PC-9 (cell line): Measurements from ENCODE around the gene IL16. TPM values are rescaled to one million over a fixed set of nuclear protein-coding genes. Genes with fewer than 3 reads are reported as not detected.

Experiments
- BruUV-seq: library from RNA; stranded (reverse); fragments of 400-500 nt; replicated peaks from 2 replicates; lab custom pipeline; 2021; lab: Mats Ljungman, UMichigan
- CTCF ChIA-PET: fragments of 300-600 bp; sonication (Branson Sonifier 250); formaldehyde crosslinking; loops from one replicate; lab custom pipeline; 2022; ENCODE audit warnings: antibody characterized with exemption; lab: Charles Lee
- POLR2A ChIA-PET: fragments of 300-600 bp; sonication (Branson Sonifier 250); formaldehyde crosslinking; loops from one replicate; lab custom pipeline; 2022; ENCODE audit warnings: antibody characterized with exemption; ENCODE audit not compliant: unreplicated experiment; lab: Charles Lee
- DNase-seq, 2 experiments: peaks; one replicate each; pipeline versions ENCODE4 v3.0.0 to v3.0.0-alpha.2; 2015 to 2022; ENCODE audit warnings: mixed read lengths in 1 of 2
- H2AFZ ChIP-seq: fragments of 200-600 bp; sonication (generic); 2 replicates; pipeline ENCODE4 v1.8.1; 2017; ENCODE audit warnings: antibody characterized with exemption
- H3F3A ChIP-seq: fragments of 200-600 bp; sonication (generic); 2 replicates; pipeline ENCODE4 v1.8.1; 2017; ENCODE audit warnings: antibody characterized with exemption, mild to moderate bottlenecking, low read depth; ENCODE audit not compliant: insufficient read depth
- H3K27ac ChIP-seq: fragments of 200-600 bp; sonication (generic); 2 replicates; pipeline ENCODE4 v1.6.1; 2016; ENCODE audit warnings: mixed run types
- H3K27me3 ChIP-seq: fragments of 200-600 bp; sonication (generic); 2 replicates; pipeline ENCODE4 v1.6.1; 2016; ENCODE audit warnings: low read depth, mixed run types; ENCODE audit not compliant: insufficient read depth
- H3K36me3 ChIP-seq: fragments of 200-600 bp; sonication (generic); 2 replicates; pipeline ENCODE4 v1.6.1; 2016; ENCODE audit warnings: low read depth, mixed run types
- H3K4me1 ChIP-seq: fragments of 200-600 bp; sonication (generic); replicated peaks from 2 replicates; pipeline ENCODE4 v1.6.1; 2016; ENCODE audit warnings: mixed run types; ENCODE audit not compliant: insufficient read depth
- H3K4me2 ChIP-seq: fragments of 200-600 bp; sonication (generic); 2 replicates; pipeline ENCODE4 v1.6.1; 2017; ENCODE audit warnings: mixed run types
- H3K4me3 ChIP-seq: fragments of 200-600 bp; sonication (generic); 2 replicates; pipeline ENCODE4 v1.6.1; 2016; ENCODE audit warnings: mixed run types
- H3K79me2 ChIP-seq: fragments of 200-600 bp; sonication (generic); 2 replicates; pipeline ENCODE4 v1.6.1; 2017; ENCODE audit warnings: low read depth, mixed run types
- H3K9me2 ChIP-seq: fragments of 200-600 bp; sonication (generic); 2 replicates; pipeline ENCODE4 v1.8.1; 2017; ENCODE audit warnings: mild to moderate bottlenecking; ENCODE audit not compliant: insufficient read depth
- H3K9me3 ChIP-seq: fragments of 200-600 bp; sonication (generic); 2 replicates; pipeline ENCODE4 v1.8.1; 2016; ENCODE audit warnings: low read depth; ENCODE audit not compliant: insufficient read depth
- H4K20me1 ChIP-seq: fragments of 200-600 bp; sonication (generic); 2 replicates; pipeline ENCODE4 v1.8.1; 2017; ENCODE audit not compliant: insufficient read depth
- CTCF ChIP-seq: fragments of 200-600 bp; sonication (generic); conservative IDR thresholded peaks from 2 replicates; pipeline ENCODE4 v1.6.1; 2017; ENCODE audit warnings: mixed run types, antibody characterized with exemption, mild to moderate bottlenecking, moderate library complexity
- EZH2 ChIP-seq: fragments of 200-600 bp; sonication (generic); IDR thresholded peaks from 2 replicates; pipeline ENCODE4 v1.8.0; 2017; ENCODE audit warnings: antibody characterized with exemption, low read depth
- intact Hi-C: fragments of 100-400 bp; cut with micrococcal nuclease; formaldehyde crosslinking; loops from one replicate; pipeline ENCODE4 v1.10.0; 2022; ENCODE audit not compliant: unreplicated experiment
- total RNA-seq: library from RNA; stranded (reverse); gene quantifications from 2 replicates; pipeline ENCODE4 v1.2.3, GENCODE V29; 2021

IL16 gene
- total RNA-seq, 1 experiment from 2014 or later: 0.50 TPM

GRCh38 chr15:81176291-81176893 is 20.3 kb upstream of the IL16 start:
- Histone ChIP-seq H3K36me3 (no peaks in the 10 kb centered on the region), H4K20me1 (no peaks in the 10 kb centered on the region), H3K27ac (no peak overlapping the region), H3K4me2 (no peak overlapping the region), H3F3A (no peaks in the 10 kb centered on the region), H3K4me1 (no peaks in the 10 kb centered on the region), H2AFZ (no peak overlapping the region), H3K79me2 (no peaks in the 10 kb centered on the region), H3K9me3 (no peaks in the 10 kb centered on the region), H3K9me2 (no peaks in the 10 kb centered on the region), H3K27me3 (peaks cover 46% of the 10 kb centered on the region), H3K4me3 (no peak overlapping the region)
- ChIA-PET POLR2A (no interaction called here), CTCF (no interaction called here)
- TF ChIP-seq EZH2 (no peak), CTCF (no peak)
- intact Hi-C loops: no loop called here
- no peak for DNase-seq
- BruUV-seq: no TSS peak

GRCh38 chr15:81178365-81178764 is 18.3 kb upstream of the IL16 start:
- H4K20me1 ChIP-seq: no peaks in the 10 kb centered on the region
- no peak overlapping the region for H3K4me3 ChIP-seq
- H3K4me2 ChIP-seq: no peak overlapping the region
- H3K27me3 ChIP-seq: peaks cover 55% of the 10 kb centered on the region
- no peak overlapping the region for H3K27ac ChIP-seq
- H3F3A ChIP-seq: no peaks in the 10 kb centered on the region
- H3K9me3 ChIP-seq: no peaks in the 10 kb centered on the region
- H3K9me2 ChIP-seq: no peaks in the 10 kb centered on the region
- no peaks in the 10 kb centered on the region for H3K79me2 ChIP-seq
- H2AFZ ChIP-seq: no peak overlapping the region
- ChIA-PET CTCF (no interaction called here), POLR2A (no interaction called here)
- no peaks in the 10 kb centered on the region for H3K36me3 ChIP-seq
- no peaks in the 10 kb centered on the region for H3K4me1 ChIP-seq
- intact Hi-C loops: no loop called here
- no TSS peak for BruUV-seq
- no peak for DNase-seq
- TF ChIP-seq EZH2 (no peak), CTCF (no peak)

GRCh38 chr15:81181220-81181619 is 15.5 kb upstream of the IL16 start:
- Histone ChIP-seq H3K4me2 (no peak overlapping the region), H3F3A (no peaks in the 10 kb centered on the region), H3K4me3 (no peak overlapping the region), H3K9me2 (no peaks in the 10 kb centered on the region), H3K27ac (no peak overlapping the region), H3K36me3 (no peaks in the 10 kb centered on the region), H2AFZ (no peak overlapping the region), H3K27me3 (peaks cover 66% of the 10 kb centered on the region), H3K4me1 (no peaks in the 10 kb centered on the region), H3K9me3 (no peaks in the 10 kb centered on the region), H3K79me2 (no peaks in the 10 kb centered on the region), H4K20me1 (no peaks in the 10 kb centered on the region)
- no TSS peak for BruUV-seq
- ChIA-PET CTCF (no interaction called here), POLR2A (no interaction called here)
- TF ChIP-seq EZH2 (no peak), CTCF (no peak)
- DNase-seq: no peak
- intact Hi-C loops: no loop called here
